Astrocyte (in vitro differentiated cells and primary cell): Measurements from ENCODE around the gene XG.

Experiments
- CTCF ChIP-seq: IDR thresholded peaks from 2 replicates; pipeline ENCODE4 v1.5.1; 2011; ENCODE audit warnings: low read depth, mild to moderate bottlenecking, inconsistent platforms, low read length, moderate library complexity; ENCODE audit not compliant: insufficient read depth
- EZH2 ChIP-seq: IDR thresholded peaks from 2 replicates; pipeline ENCODE4 v1.6.1; 2012; ENCODE audit warnings: mild to moderate bottlenecking, low read length, inconsistent platforms; ENCODE audit not compliant: insufficient read depth

GRCh38 chrX:2715066-2715600, 36.7 kb upstream of the XG start:
- TF ChIP-seq CTCF (no peak), EZH2 (no peak)
